Prostate gland (tissue), 2 donors: ENCODE results near the gene TUBGCP5. TPM values are rescaled to one million over a fixed set of nuclear protein-coding genes. Genes with fewer than 3 reads are reported as not detected.

Experiments
- DNase-seq: peaks from one replicate; pipeline ENCODE4 v3.0.0-alpha.2; 2019; ENCODE audit warnings: low spot score
- H3K27ac ChIP-seq, 2 donors: fragments of 200-600 bp; sonication (generic); 2 replicates each; pipeline ENCODE4 v1.5.1; 2017 to 2019
- H3K27me3 ChIP-seq: fragments of 200-600 bp; sonication (generic); replicated peaks from 2 replicates; pipeline ENCODE4 v1.5.1; 2019; ENCODE audit not compliant: insufficient read depth
- H3K36me3 ChIP-seq, 2 donors: fragments of 200-600 bp; sonication (generic); 1 replicate in 1 of 2; 2 replicates in 1 of 2; pipeline versions ENCODE4 v1.5.1 to v1.8.1; 2017 to 2019
- H3K4me1 ChIP-seq: fragments of 200-600 bp; sonication (generic); replicated peaks from 2 replicates; pipeline ENCODE4 v1.5.1; 2019
- H3K4me3 ChIP-seq, 2 donors: fragments of 200-600 bp; sonication (generic); 2 replicates each; pipeline ENCODE4 v1.5.1; 2017 to 2019
- H3K9me3 ChIP-seq: fragments of 200-600 bp; sonication (generic); 2 replicates; pipeline ENCODE4 v1.5.1; 2017
- POLR2A ChIP-seq: fragments of 450-650 bp; IDR thresholded peaks from one replicate; pipeline ENCODE4 v1.6.1; 2016; ENCODE audit warnings: antibody characterized with exemption, mild to moderate bottlenecking
- POLR2AphosphoS5 ChIP-seq: sonication (generic); formaldehyde crosslinking; IDR thresholded peaks from one replicate; pipeline ENCODE4 v1.6.1; 2017; ENCODE audit warnings: antibody characterized with exemption
- WGBS: methylation state at CpG from one replicate; pipeline ENCODE4 v1.1.5; 2018; 5-methylcytosine and 5-hydroxymethylcytosine counted together
- intact Hi-C: fragments of 100-400 bp; cut with DNase I; formaldehyde crosslinking; loops from one replicate; pipeline ENCODE4 v1.14.2; 2022
- total RNA-seq, 2 donors: library from RNA; depleted of rRNA; stranded (reverse); fragments of >200 nt; gene quantifications; one replicate each; pipeline ENCODE4 v1.1.0, GENCODE V29; 2016
- TF ChIP-seq, protein P1 (sequence below), 4 experiments: fragments of 200-600 bp in 2 of 4; fragments of 450-650 bp in 2 of 4; sonication (generic) in 2 of 4; IDR thresholded peaks; 1 replicate in 3 of 4; 2 replicates in 1 of 4; pipeline ENCODE4 v1.5.1; 2016 to 2019; ENCODE audit warnings: antibody characterized with exemption in 4 of 4, mild to moderate bottlenecking in 2 of 4, moderate library complexity in 2 of 4

Gene TUBGCP5
- total RNA-seq, 2 donors from 2014 or later, result 25.0 to 38.7 TPM

DNA sequence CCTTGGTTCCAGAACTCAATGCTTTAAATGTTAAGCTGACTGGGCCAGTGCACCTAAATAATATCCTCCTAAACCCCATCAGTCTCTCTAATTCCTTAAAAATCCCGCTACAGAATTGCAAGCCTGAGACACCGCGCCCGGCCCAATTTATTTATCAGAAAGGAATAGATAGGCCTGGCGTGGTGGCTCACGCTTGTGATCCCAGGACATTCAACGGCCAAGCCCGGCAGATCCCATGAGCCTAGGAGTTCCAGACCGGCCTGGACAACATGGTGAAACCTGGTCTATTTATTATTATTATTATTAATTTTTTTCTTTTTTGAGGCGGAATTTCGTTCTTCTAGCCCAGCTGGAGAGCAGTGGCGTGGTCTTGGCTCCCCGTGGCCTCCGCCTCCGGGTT is 28.0 kb upstream of the TUBGCP5 start:
- H3K36me3 ChIP-seq, result no peaks in the 10 kb centered on the region
- DNase-seq, result no peak
- no peaks in the 10 kb centered on the region for H3K9me3 ChIP-seq
- TF ChIP-seq, protein P1, sequence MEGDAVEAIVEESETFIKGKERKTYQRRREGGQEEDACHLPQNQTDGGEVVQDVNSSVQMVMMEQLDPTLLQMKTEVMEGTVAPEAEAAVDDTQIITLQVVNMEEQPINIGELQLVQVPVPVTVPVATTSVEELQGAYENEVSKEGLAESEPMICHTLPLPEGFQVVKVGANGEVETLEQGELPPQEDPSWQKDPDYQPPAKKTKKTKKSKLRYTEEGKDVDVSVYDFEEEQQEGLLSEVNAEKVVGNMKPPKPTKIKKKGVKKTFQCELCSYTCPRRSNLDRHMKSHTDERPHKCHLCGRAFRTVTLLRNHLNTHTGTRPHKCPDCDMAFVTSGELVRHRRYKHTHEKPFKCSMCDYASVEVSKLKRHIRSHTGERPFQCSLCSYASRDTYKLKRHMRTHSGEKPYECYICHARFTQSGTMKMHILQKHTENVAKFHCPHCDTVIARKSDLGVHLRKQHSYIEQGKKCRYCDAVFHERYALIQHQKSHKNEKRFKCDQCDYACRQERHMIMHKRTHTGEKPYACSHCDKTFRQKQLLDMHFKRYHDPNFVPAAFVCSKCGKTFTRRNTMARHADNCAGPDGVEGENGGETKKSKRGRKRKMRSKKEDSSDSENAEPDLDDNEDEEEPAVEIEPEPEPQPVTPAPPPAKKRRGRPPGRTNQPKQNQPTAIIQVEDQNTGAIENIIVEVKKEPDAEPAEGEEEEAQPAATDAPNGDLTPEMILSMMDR (IDR thresholded peaks at IDR 0.05), result no peak
- no peak for TF ChIP-seq POLR2AphosphoS5
- no peak for TF ChIP-seq POLR2A
- no peak overlapping the region for H3K27ac ChIP-seq
- H3K4me1 ChIP-seq, result no peaks in the 10 kb centered on the region
- intact Hi-C loops, result no loop called here
- H3K4me3 ChIP-seq, result no peak overlapping the region
- 95% methylated on average over 15 of the region's 15 CpGs for WGBS
- H3K27me3 ChIP-seq, result no peaks in the 10 kb centered on the region

DNA sequence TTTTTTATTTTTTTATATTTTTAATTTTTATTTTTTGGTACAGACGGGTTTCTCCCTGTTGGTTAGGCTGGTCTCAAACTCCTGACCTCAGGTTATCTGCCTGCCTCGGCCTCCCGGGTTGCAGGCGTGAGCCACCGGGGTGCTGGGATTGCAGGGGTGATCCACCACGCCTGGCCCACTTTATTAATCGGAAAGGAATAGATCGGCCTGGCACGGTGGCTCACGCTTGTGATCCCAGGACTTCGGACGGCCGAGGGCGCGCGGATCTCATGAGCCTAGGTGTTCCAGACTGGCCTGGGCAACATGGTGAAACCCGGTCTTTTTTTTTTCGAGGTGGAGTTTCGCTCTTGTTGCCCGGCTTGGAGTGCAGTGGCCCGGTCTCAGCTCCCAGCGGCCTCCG is 26.5 kb upstream of the TUBGCP5 start:
- H3K27ac ChIP-seq, result no peak overlapping the region
- no peaks in the 10 kb centered on the region for H3K36me3 ChIP-seq
- WGBS, result 98% methylated on average over 23 of the region's 23 CpGs
- no peak for DNase-seq
- intact Hi-C loops, result no loop called here
- no peaks in the 10 kb centered on the region for H3K9me3 ChIP-seq
- H3K4me1 ChIP-seq, result no peaks in the 10 kb centered on the region
- H3K27me3 ChIP-seq, result no peaks in the 10 kb centered on the region
- TF ChIP-seq POLR2AphosphoS5, result no peak
- TF ChIP-seq, protein P1 (IDR thresholded peaks at IDR 0.05), result no peak
- TF ChIP-seq POLR2A, result no peak
- H3K4me3 ChIP-seq, result no peak overlapping the region

DNA sequence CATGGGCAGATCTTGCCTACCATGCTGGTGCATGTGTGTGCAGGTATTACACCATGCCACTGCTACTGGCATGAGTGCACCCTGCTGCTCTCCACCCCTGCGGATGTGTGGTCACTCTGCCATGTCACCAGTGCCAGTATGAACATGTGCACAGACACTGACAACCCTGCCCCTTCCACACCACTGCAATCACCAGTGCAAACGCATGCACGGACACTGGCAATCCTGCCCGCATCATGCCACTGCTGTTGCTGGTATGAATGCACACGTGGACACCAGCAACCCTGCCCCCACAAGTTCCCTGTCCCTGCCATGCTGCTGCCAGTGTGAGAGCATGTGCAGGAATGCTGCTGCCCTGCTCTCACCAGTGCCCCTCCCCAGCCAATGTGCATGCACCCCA is 24.8 kb upstream of the TUBGCP5 start:
- 79% methylated on average over 5 of the region's 5 CpGs for WGBS
- DNase-seq, result no peak
- TF ChIP-seq POLR2AphosphoS5 (no peak), POLR2A (no peak)
- TF ChIP-seq, protein P1 (IDR thresholded peaks at IDR 0.05), result no peak

DNA sequence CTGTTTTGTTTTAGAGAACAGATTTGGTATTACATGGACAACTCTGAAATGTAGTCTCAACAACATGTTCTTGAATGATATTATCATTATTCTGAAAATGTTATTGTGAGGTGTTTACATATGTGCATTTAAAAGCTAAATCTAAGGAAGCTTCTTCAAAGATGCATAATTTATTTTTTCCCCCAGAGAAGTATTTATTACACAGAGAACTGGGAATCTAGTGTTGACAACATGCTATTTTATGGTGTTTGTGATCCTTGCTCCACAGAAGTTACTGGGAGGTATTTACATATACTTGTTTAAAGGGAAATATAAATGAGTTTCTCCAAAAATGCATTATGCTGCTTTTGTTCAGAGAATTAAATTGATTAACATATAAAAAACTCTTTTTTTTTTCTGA is 18.3 kb upstream of the TUBGCP5 start:
- H3K27me3 ChIP-seq, result no peaks in the 10 kb centered on the region
- no peak overlapping the region for H3K27ac ChIP-seq
- H3K4me3 ChIP-seq, result no peak overlapping the region
- TF ChIP-seq, protein P1 (IDR thresholded peaks at IDR 0.05), result no peak
- TF ChIP-seq POLR2AphosphoS5 (no peak), POLR2A (no peak)
- H3K36me3 ChIP-seq, result no peaks in the 10 kb centered on the region
- no peaks in the 10 kb centered on the region for H3K9me3 ChIP-seq
- no peaks in the 10 kb centered on the region for H3K4me1 ChIP-seq
- DNase-seq, result no peak
- intact Hi-C loops, result no loop called here

More for the DNA sequence above, 24.8 kb upstream of the TUBGCP5 start:
- no peaks in the 10 kb centered on the region for H3K27me3 ChIP-seq
- intact Hi-C loops, result no loop called here
- no peak overlapping the region for H3K4me3 ChIP-seq
- H3K27ac ChIP-seq, result no peak overlapping the region
- no peaks in the 10 kb centered on the region for H3K4me1 ChIP-seq
- no peaks in the 10 kb centered on the region for H3K36me3 ChIP-seq
- H3K9me3 ChIP-seq, result no peaks in the 10 kb centered on the region

DNA sequence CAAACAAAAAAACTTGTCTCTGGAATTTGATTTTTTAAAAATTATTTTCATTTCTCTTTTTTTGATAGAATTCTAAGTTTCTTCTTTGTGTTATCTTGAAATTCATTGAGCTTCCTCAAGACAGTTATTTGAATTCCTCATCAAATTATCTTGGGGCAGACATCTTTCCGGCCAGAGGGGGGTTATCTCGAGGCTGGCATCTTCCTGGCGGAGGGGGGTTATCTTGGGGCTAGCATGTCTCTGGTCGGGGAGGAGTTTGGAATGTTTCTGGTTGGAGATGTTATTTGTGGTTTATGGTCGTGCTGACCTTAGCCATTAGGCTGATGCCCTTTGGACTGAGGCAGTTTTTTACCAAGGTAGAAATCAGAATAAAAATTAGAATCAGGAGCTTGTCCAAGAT is 15.9 kb upstream of the TUBGCP5 start:
- intact Hi-C loops, result no loop called here
- no peak for DNase-seq
- no peaks in the 10 kb centered on the region for H3K4me1 ChIP-seq
- WGBS, result 67% methylated on average over 5 of the region's 5 CpGs
- H3K36me3 ChIP-seq, result no peaks in the 10 kb centered on the region
- H3K4me3 ChIP-seq, result no peak overlapping the region
- no peaks in the 10 kb centered on the region for H3K27me3 ChIP-seq
- H3K27ac ChIP-seq, result no peak overlapping the region
- H3K9me3 ChIP-seq, result no peaks in the 10 kb centered on the region
- TF ChIP-seq, protein P1 (IDR thresholded peaks at IDR 0.05), result no peak
- TF ChIP-seq POLR2A (no peak), POLR2AphosphoS5 (no peak)
